CD4-positive, alpha-beta T cell treated with Interferon gamma for 1 hour (primary cell): ENCODE measurements around the gene SIX5.
"Not testable (repeated sequence)": the region's sequence is repeated elsewhere in the genome, so short reads cannot be mapped to it uniquely, and the experiment has no call there.

ENCODE experiments used
- DNase-seq: peaks from one replicate; pipeline ENCODE4 v3.0.0-alpha.2; 2020

The SIX5 gene

GRCh38 chr19:45753548-45753947, 15.5 kb downstream of the SIX5 start:
- DNase-seq: no peak

- no peak for DNase-seq
Measured at GRCh38 chr19:45752639-45753038, 16.4 kb downstream of the SIX5 start.

GRCh38 chr19:45751483-45751882, 17.6 kb downstream of the SIX5 start:
- DNase-seq: not testable (repeated sequence)

GRCh38 chr19:45747513-45747912, 21.5 kb downstream of the SIX5 start:
- DNase-seq: no peak

GRCh38 chr19:45746866-45747265, 22.2 kb downstream of the SIX5 start:
- no peak for DNase-seq

GRCh38 chr19:45745606-45746005, 23.4 kb downstream of the SIX5 start:
- no peak for DNase-seq

GRCh38 chr19:45742969-45743368, 26.1 kb downstream of the SIX5 start:
- no peak for DNase-seq

- no peak for DNase-seq
Measured at GRCh38 chr19:45739498-45740439, 29.3 kb downstream of the SIX5 start.

GRCh38 chr19:45733160-45733810, 35.8 kb downstream of the SIX5 start, which contains the start of gene MEIOSIN:
TSS of gene MEIOSIN (plus strand) at chr19:45733439. CDS start at chr19:45735377, 1,938 bp downstream.
- DNase-seq: no peak

GRCh38 chr19:45730368-45731288, 38.4 kb downstream of the SIX5 start, which contains the start of gene FBXO46:
TSS of gene FBXO46 (minus strand) at chr19:45730896. CDS start at chr19:45713495, 17,401 bp downstream.
- peak; percentile 95 for DNase-seq

- DNase-seq: no peak
Measured at GRCh38 chr19:45729800-45730290, 39.2 kb downstream of the SIX5 start.

GRCh38 chr19:45728683-45729082, 40.4 kb downstream of the SIX5 start:
- DNase-seq: not testable (repeated sequence)

GRCh38 chr19:45720065-45720464, 49.0 kb downstream of the SIX5 start:
- not testable (repeated sequence) for DNase-seq

- DNase-seq: no peak
Measured at GRCh38 chr19:45717983-45718650, 50.9 kb downstream of the SIX5 start.

- peak; percentile 99 for DNase-seq
Measured at GRCh38 chr19:45717131-45717982, 51.7 kb downstream of the SIX5 start.

- peak; percentile 5 for DNase-seq
Measured at GRCh38 chr19:45716359-45717130, 52.5 kb downstream of the SIX5 start.

- DNase-seq: no peak
Measured at GRCh38 chr19:45715139-45715538, 53.9 kb downstream of the SIX5 start.
